H1 (cell line): ENCODE data around the gene GADD45GIP1. TPM values are rescaled to one million over a fixed set of nuclear protein-coding genes. Genes with fewer than 3 reads are reported as not detected.
"Not testable (repeated sequence)": the region's sequence is repeated elsewhere in the genome, so short reads cannot be mapped to it uniquely, and the experiment has no call there.

Experiments used
- CTCF ChIA-PET: fragments of 300-600 bp; sonication (Branson Sonifier 250); formaldehyde crosslinking; loops from one replicate; lab custom pipeline; 2021; ENCODE audit not compliant: partially characterized antibody; lab: Charles Lee
- POLR2A ChIA-PET: fragments of 300-600 bp; sonication (Branson Sonifier 250); formaldehyde crosslinking; loops from one replicate; lab custom pipeline; 2021; ENCODE audit warnings: inconsistent platforms; ENCODE audit not compliant: partially characterized antibody; lab: Charles Lee
- DNase-seq, 2 experiments: peaks; one replicate each; pipeline versions ENCODE4 v3.0.0 to v3.0.0-alpha.2; 2010 to 2022; ENCODE audit warnings: low spot score in 2 of 2, low read depth in 1 of 2, mixed read lengths in 1 of 2
- FAIRE-seq: peaks from 2 replicates; lab custom pipeline; 2011; peaks lifted over from hg19 to GRCh38; lab: Jason Lieb, UNC
- H2AFZ ChIP-seq: 2 replicates; pipeline ENCODE4 v1.8.1; 2012; ENCODE audit warnings: low read length, inconsistent platforms
- H2AK5ac ChIP-seq: 2 replicates; pipeline ENCODE4 v1.6.1; 2013; ENCODE audit warnings: low read depth, low read length
- H2BK120ac ChIP-seq: replicated peaks from 2 replicates; pipeline ENCODE3; 2013; ENCODE audit warnings: low read depth, low read length, inconsistent platforms
- H2BK12ac ChIP-seq: 2 replicates; pipeline ENCODE4 v1.6.1; 2013; ENCODE audit warnings: low read depth, low read length
- H2BK15ac ChIP-seq: 2 replicates; pipeline ENCODE4 v1.6.1; 2013; ENCODE audit warnings: low read length
- H2BK20ac ChIP-seq: 2 replicates; pipeline ENCODE4 v1.6.1; 2013; ENCODE audit warnings: low read length
- H2BK5ac ChIP-seq: 2 replicates; pipeline ENCODE4 v1.6.1; 2013; ENCODE audit warnings: low read depth, low read length
- H3K14ac ChIP-seq: 2 replicates; pipeline ENCODE4 v1.6.1; 2013; ENCODE audit warnings: inconsistent platforms; ENCODE audit not compliant: insufficient read length
- H3K18ac ChIP-seq: 2 replicates; pipeline ENCODE4 v1.6.1; 2013; ENCODE audit warnings: low read length; ENCODE audit errors: extremely low read depth
- H3K23ac ChIP-seq: 2 replicates; pipeline ENCODE4 v1.6.1; 2013; ENCODE audit warnings: inconsistent platforms; ENCODE audit not compliant: insufficient read length
- H3K23me2 ChIP-seq: 2 replicates; pipeline ENCODE4 v1.6.1; 2013; ENCODE audit warnings: low read depth, low read length
- H3K27ac ChIP-seq: 2 replicates; pipeline ENCODE4 v1.6.1; 2011; ENCODE audit warnings: low read depth, low read length, inconsistent platforms
- H3K27me3 ChIP-seq, 4 experiments: replicated peaks in 1 of 4; 1 replicate in 1 of 4; 2 replicates in 3 of 4; pipeline versions ENCODE4 v1.6.1 to v1.8.1; 2011 to 2013; ENCODE audit warnings: low read length in 3 of 4, mild to moderate bottlenecking in 3 of 4, inconsistent platforms in 2 of 4, mixed read lengths in 2 of 4, moderate library complexity in 1 of 4; ENCODE audit not compliant: control insufficient read depth in 3 of 4, insufficient read depth in 3 of 4; ENCODE audit errors: extremely low read depth in 1 of 4
- H3K36me3 ChIP-seq, 4 experiments: 2 replicates each; pipeline versions ENCODE4 v1.6.1 to v1.8.1; 2011 to 2013; ENCODE audit warnings: mild to moderate bottlenecking in 4 of 4, low read length in 3 of 4, moderate library complexity in 2 of 4, control low read depth in 1 of 4, inconsistent platforms in 1 of 4; ENCODE audit not compliant: insufficient read depth in 4 of 4, control insufficient read depth in 2 of 4
- H3K4ac ChIP-seq: replicated peaks from 2 replicates; pipeline ENCODE3; 2013; ENCODE audit warnings: low read length, low read depth, mixed read lengths, inconsistent platforms; ENCODE audit not compliant: insufficient read length
- H3K4me1 ChIP-seq, 4 experiments: replicated peaks in 1 of 4; 1 replicate in 1 of 4; 2 replicates in 3 of 4; pipeline versions ENCODE4 v1.6.1 to v1.8.1; 2011 to 2013; ENCODE audit warnings: low read length in 3 of 4, inconsistent platforms in 2 of 4, mixed read lengths in 1 of 4; ENCODE audit not compliant: insufficient read depth in 4 of 4, control insufficient read depth in 3 of 4
- H3K4me2 ChIP-seq, 2 experiments: 2 replicates each; pipeline versions ENCODE4 v1.6.1 to v1.8.1; 2011 to 2013; ENCODE audit warnings: low read depth in 2 of 2, low read length in 2 of 2, control low read depth in 1 of 2, inconsistent platforms in 1 of 2, mild to moderate bottlenecking in 1 of 2; ENCODE audit not compliant: insufficient read depth in 1 of 2
- H3K4me3 ChIP-seq, 4 experiments: fragments of 200-600, 300-600 bp in 1 of 4; sonication (generic), shearing (Covaris generic), sonication (Bioruptor Twin) in 1 of 4; 2 replicates each; pipeline versions ENCODE4 v1.5.1 to v1.8.1; 2011 to 2016; ENCODE audit warnings: low read length in 4 of 4, low read depth in 3 of 4, control low read depth in 2 of 4, inconsistent platforms in 2 of 4, mild to moderate bottlenecking in 2 of 4, mixed read lengths in 1 of 4, moderate library complexity in 1 of 4; ENCODE audit not compliant: insufficient read depth in 2 of 4; ENCODE audit errors: extremely low read depth in 1 of 4
- H3K56ac ChIP-seq: replicated peaks from 2 replicates; pipeline ENCODE3; 2013; ENCODE audit warnings: low read depth, mild to moderate bottlenecking, mixed read lengths, low read length, inconsistent platforms; ENCODE audit not compliant: insufficient read length
- H3K79me1 ChIP-seq: 2 replicates; pipeline ENCODE4 v1.6.1; 2013; ENCODE audit warnings: low read depth, low read length, control low read depth
- H3K79me2 ChIP-seq, 2 experiments: 2 replicates each; pipeline versions ENCODE4 v1.6.1 to v1.8.1; 2012 to 2013; ENCODE audit warnings: low read length in 2 of 2, mild to moderate bottlenecking in 2 of 2, inconsistent platforms in 1 of 2; ENCODE audit not compliant: insufficient read depth in 2 of 2, control insufficient read depth in 1 of 2
- H3K9ac ChIP-seq, 4 experiments: replicated peaks in 1 of 4; 1 replicate in 1 of 4; 2 replicates in 3 of 4; pipeline versions ENCODE4 v1.6.1 to v1.8.1; 2011 to 2013; ENCODE audit warnings: low read depth in 3 of 4, low read length in 3 of 4, control low read depth in 2 of 4, mild to moderate bottlenecking in 2 of 4, moderate library complexity in 2 of 4, inconsistent platforms in 1 of 4; ENCODE audit errors: extremely low read depth in 1 of 4
- H3K9me3 ChIP-seq, 2 experiments: 2 replicates each; pipeline versions ENCODE4 v1.6.1 to v1.8.1; 2012 to 2013; ENCODE audit warnings: mild to moderate bottlenecking in 2 of 2, moderate library complexity in 2 of 2, control low read depth in 1 of 2, inconsistent platforms in 1 of 2, low read depth in 1 of 2, low read length in 1 of 2, mixed read lengths in 1 of 2; ENCODE audit not compliant: insufficient read depth in 2 of 2
- H4K20me1 ChIP-seq, 2 experiments: replicated peaks in 1 of 2; 2 replicates each; pipeline versions ENCODE3 to v1.8.1; 2011 to 2013; ENCODE audit warnings: inconsistent platforms in 2 of 2, low read length in 2 of 2, mild to moderate bottlenecking in 1 of 2; ENCODE audit not compliant: insufficient read depth in 2 of 2, control insufficient read depth in 1 of 2
- H4K5ac ChIP-seq: 2 replicates; pipeline ENCODE4 v1.6.1; 2013; ENCODE audit warnings: low read length, low read depth, mixed read lengths, inconsistent platforms; ENCODE audit not compliant: insufficient read length
- H4K8ac ChIP-seq: 2 replicates; pipeline ENCODE4 v1.8.0; 2013; ENCODE audit warnings: mild to moderate bottlenecking, moderate library complexity, low read length, inconsistent platforms; ENCODE audit not compliant: insufficient read depth; ENCODE audit errors: extremely low read depth
- H4K91ac ChIP-seq: replicated peaks from 2 replicates; pipeline ENCODE3; 2013; ENCODE audit warnings: low read length, mixed read lengths, inconsistent platforms; ENCODE audit not compliant: insufficient read length
- WGBS, 2 experiments: shearing (Covaris generic) in 1 of 2; methylation state at CpG; one replicate each; pipeline versions ENCODE4 v1.1.6 to v1.1.7; 2013 to 2015; ENCODE audit warnings: low lambda C conversion rate in 2 of 2, mixed read lengths in 2 of 2, inconsistent platforms in 1 of 2, low coverage in 1 of 2, missing lambda C conversion rate in 1 of 2; ENCODE audit not compliant: insufficient replicate concordance in 2 of 2, insufficient coverage in 1 of 2, insufficient read length in 1 of 2; ENCODE audit errors: extremely low coverage in 1 of 2, missing lambda C conversion rate in 1 of 2; 5-methylcytosine and 5-hydroxymethylcytosine counted together
- polyA plus RNA-seq, 7 experiments: library from polyadenylated mRNA; depleted of rRNA in 3 of 7; stranded (reverse) in 5 of 7; unstranded in 2 of 7; fragments of >200 nt in 5 of 7; fragments of 200-250 nt in 2 of 7; gene quantifications; 1 replicate in 5 of 7; 2 replicates in 1 of 7; 4 replicates in 1 of 7; pipeline versions ENCODE4 v1.2.1 to v1.2.3, GENCODE V29; 2011 to 2013; ENCODE audit warnings: missing spikeins in 2 of 7, mixed read lengths in 2 of 7
- total RNA-seq: library from RNA; stranded (reverse); fragmentation: NEBNext Ultra II Directional; extraction: Animal tissue kit (Norgen Biotek cat#: 25700); gene quantifications from 2 replicates; pipeline ENCODE4 v1.2.1, GENCODE V29; 2021

GADD45GIP1 gene
- total and polyA plus RNA-seq, 2 of the 8 experiments (the other 6 are each of a cell fraction or from before 2014, with no cell fraction given) = 42.2 to 42.6 TPM

- POLR2A ChIA-PET = interaction anchor here (1.0 to 13.9 kb wide), 6 partner anchors 11 to 36 kb away, joined by 3 to 180 read pairs (median 4); partner anchors contain the start of genes CALR and FARSA
- FAIRE-seq = not testable (repeated sequence)
- WGBS, 2 experiments = 93% methylated on average over 3 of the region's 4 CpGs; no CpG with 5 or more reads in 1 of the 2 experiments
These were observed 41.2 kb downstream of the GADD45GIP1 start for GRCh38 chr19:12915860-12916259.

More at GRCh38 chr19:12915860-12916259, 41.2 kb downstream of the GADD45GIP1 start:
- Histone ChIP-seq H2BK12ac (0 out of 2 replicates have a peak overlapping the region, but pooled peaks have one; percentile 1), H3K4me1 (peaks cover 8 to 20% (median 15%) of the 10 kb centered on the region in 4 experiments), H3K27me3 (peaks cover 6 to 12% (median 11%) of the 10 kb centered on the region in 4 experiments)
- CTCF ChIA-PET, H2AK5ac ChIP-seq, H4K5ac ChIP-seq, DNase-seq, H2AFZ ChIP-seq, H4K8ac ChIP-seq, H3K79me1 ChIP-seq, H2BK120ac ChIP-seq, H3K56ac ChIP-seq, H3K36me3 ChIP-seq, H3K23ac ChIP-seq, H3K4me2 ChIP-seq, H3K9ac ChIP-seq, H4K20me1 ChIP-seq, H2BK15ac ChIP-seq, H3K23me2 ChIP-seq, H2BK20ac ChIP-seq, H2BK5ac ChIP-seq, H3K14ac ChIP-seq, H3K79me2 ChIP-seq, H3K27ac ChIP-seq, H3K18ac ChIP-seq, H4K91ac ChIP-seq, H3K9me3 ChIP-seq, H3K4ac ChIP-seq, H3K4me3 ChIP-seq: not testable (repeated sequence)
